GM23248 (cell line): ENCODE results near the gene KIF2A.

Source experiments
- EZH2 ChIP-seq: fragments of 200-600 bp; sonication (generic); IDR thresholded peaks from 2 replicates; pipeline ENCODE4 v1.6.1; 2018; ENCODE audit warnings: antibody characterized with exemption, mild to moderate bottlenecking; ENCODE audit not compliant: insufficient read depth, poor library complexity, severe bottlenecking
- EZH2phosphoT487 ChIP-seq: fragments of 200-600 bp; sonication (generic); IDR thresholded peaks from 2 replicates; pipeline ENCODE4 v1.6.1; 2018; ENCODE audit warnings: antibody characterized with exemption, moderate library complexity, mild to moderate bottlenecking, low read depth; ENCODE audit not compliant: insufficient read depth

DNA sequence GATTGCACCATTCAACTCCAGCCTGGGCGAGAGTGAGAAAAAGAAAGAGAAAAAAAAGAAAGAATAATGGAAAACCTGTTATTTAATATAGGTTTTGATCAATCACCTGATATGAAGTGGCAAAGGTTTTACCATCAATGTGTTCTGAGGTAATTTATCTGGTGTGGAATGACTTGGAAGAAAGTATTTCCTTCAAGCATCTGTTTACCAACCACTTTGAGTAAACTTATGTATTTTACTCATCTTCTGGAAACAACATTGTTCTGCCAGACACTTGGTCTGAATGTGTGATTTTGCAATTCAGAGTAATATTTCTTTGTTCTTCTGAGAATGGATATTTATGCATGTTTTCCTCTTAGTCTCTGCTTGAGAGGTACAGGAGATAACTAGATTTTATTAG, 24.3 kb downstream of the KIF2A start:
- TF ChIP-seq EZH2 (no peak), EZH2phosphoT487 (no peak)
